A172 (cell line): Measurements from ENCODE around the gene OTC. TPM values are rescaled to one million over a fixed set of nuclear protein-coding genes. Genes with fewer than 3 reads are reported as not detected.

ENCODE experiments used
- DNase-seq: peaks from one replicate; pipeline ENCODE4 v3.0.0-alpha.2; 2015; ENCODE audit warnings: low spot score
- total RNA-seq: library from RNA; depleted of rRNA; stranded (reverse); fragments of >200 nt; shearing (Covaris generic); gene quantifications from 2 replicates; pipeline ENCODE4 v1.2.3, GENCODE V29; 2014; rRNA removed

Gene OTC
- total RNA-seq, 1 experiment from 2014 or later, result not detected

GRCh38 chrX:38465686-38466085 is 113.3 kb downstream of the OTC start:
- DNase-seq, result no peak

- no peak for DNase-seq
These were observed 116.3 kb downstream of the OTC start for GRCh38 chrX:38468563-38469157.

Other genes with a start within 250 kb of the OTC start
- gene SRPX, start 131.7 kb upstream of the OTC start, total RNA-seq, result 63.8 and 71.2 TPM in 2 replicates
- 3.7 and 5.3 TPM in 2 replicates for gene RPGR, start 25.1 kb upstream of the OTC start, total RNA-seq
- gene TSPAN7, start 208.9 kb downstream of the OTC start, total RNA-seq, result 1.1 TPM in 1 of 2 replicates, not detected in the other